Sigmoid colon (tissue), 7 donors: ENCODE results near the gene SELENOI. TPM values are rescaled to one million over a fixed set of nuclear protein-coding genes. Genes with fewer than 3 reads are reported as not detected.

Experiments
- DNase-seq: peaks from one replicate; pipeline ENCODE4 v3.0.0-alpha.2; 2019
- H3K27ac ChIP-seq, 4 donors: fragments of 200-600 bp; sonication (generic); one replicate each; pipeline ENCODE4 v1.5.1; 2016 to 2019; ENCODE audit warnings: mild to moderate bottlenecking in 1 of 4
- H3K27me3 ChIP-seq, 3 donors: fragments of 200-600 bp; sonication (generic); one replicate each; pipeline ENCODE4 v1.5.1; 2019; ENCODE audit warnings: mild to moderate bottlenecking in 1 of 3
- H3K36me3 ChIP-seq, 4 donors: fragments of 200-600 bp; sonication (generic); one replicate each; pipeline ENCODE4 v1.5.1; 2016 to 2019
- H3K4me1 ChIP-seq, 4 donors: fragments of 200-600 bp; sonication (generic); one replicate each; pipeline ENCODE4 v1.5.1; 2017 to 2019
- H3K4me3 ChIP-seq, 4 donors: fragments of 200-600 bp; sonication (generic); one replicate each; pipeline ENCODE4 v1.5.1; 2017 to 2019; ENCODE audit warnings: mild to moderate bottlenecking in 2 of 4, moderate library complexity in 1 of 4
- H3K9me3 ChIP-seq, 4 donors: fragments of 200-600 bp in 3 of 4; sonication (generic) in 3 of 4; one replicate each; pipeline versions ENCODE4 v1.5.1 to v1.6.1; 2013 to 2019
- CTCF ChIP-seq, 4 experiments: fragments of 450-650 bp in 3 of 4; fragments of 200-600 bp in 1 of 4; IDR thresholded peaks; one replicate each; pipeline ENCODE4 v1.5.1; 2016 to 2019; ENCODE audit warnings: antibody characterized with exemption in 4 of 4, mild to moderate bottlenecking in 3 of 4, moderate library complexity in 2 of 4
- EP300 ChIP-seq, 4 donors: sonication (generic); formaldehyde crosslinking; IDR thresholded peaks; one replicate each; pipeline ENCODE4 v1.6.1; 2017; ENCODE audit warnings: antibody characterized with exemption in 4 of 4
- POLR2A ChIP-seq, 2 donors: fragments of 450-650 bp; IDR thresholded peaks; one replicate each; pipeline ENCODE4 v1.6.1; 2016; ENCODE audit warnings: antibody characterized with exemption in 2 of 2, mild to moderate bottlenecking in 2 of 2, moderate library complexity in 2 of 2
- POLR2AphosphoS5 ChIP-seq, 4 donors: sonication (generic); formaldehyde crosslinking; IDR thresholded peaks; one replicate each; pipeline ENCODE4 v1.6.1; 2017; ENCODE audit warnings: antibody characterized with exemption in 4 of 4
- WGBS, 2 donors: extraction: QIAGEN DNeasy Blood & Tissue Kit; methylation state at CpG; one replicate each; pipeline ENCODE4 v1.1.7; 2013; 5-methylcytosine and 5-hydroxymethylcytosine counted together
- intact Hi-C: fragments of 100-400 bp; cut with DNase I; formaldehyde crosslinking; loops from one replicate; pipeline ENCODE4 v1.15.1; 2023
- polyA plus RNA-seq, 3 donors: library from polyadenylated mRNA; stranded (reverse); fragments of 200-250 nt; gene quantifications; one replicate each; pipeline ENCODE4 v1.2.3, GENCODE V29; 2013
- total RNA-seq, 4 donors: library from RNA; depleted of rRNA; stranded (reverse); fragments of >200 nt; gene quantifications; one replicate each; pipeline ENCODE4 v1.1.0, GENCODE V29; 2016
- donor health status: healthy with polysubstance abuse.
- donor health status: Bipolar disorder and iron deficiency.
- donor health status: healthy.

The SELENOI gene
- total and polyA plus RNA-seq, 7 donors: 1.2 to 11.0 (median 8.9) TPM

DNA sequence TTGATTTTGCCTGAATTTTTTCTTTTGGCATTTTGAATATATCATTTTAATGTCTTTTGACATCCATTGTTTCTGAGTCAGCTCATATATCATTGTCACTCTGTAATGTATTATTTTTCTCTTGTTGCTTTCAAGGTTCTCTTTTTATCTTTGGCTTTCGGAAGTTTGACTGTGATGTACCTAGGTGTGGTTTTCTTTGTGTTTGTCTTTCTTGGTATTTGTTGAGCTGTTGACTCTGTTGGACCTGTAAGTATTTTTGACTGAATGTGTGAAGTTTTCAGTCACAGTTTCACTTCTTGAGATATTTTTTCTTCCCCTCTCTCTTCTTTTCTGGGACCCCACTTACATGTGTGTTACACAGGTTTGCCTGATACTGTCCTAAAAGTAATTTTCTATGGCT lies 30.9 kb downstream of the SELENOI start:
- H3K9me3 ChIP-seq: no peaks in the 10 kb centered on the region
- peaks cover 0 to 53% (median 9%) of the 10 kb centered on the region in 4 donors for H3K36me3 ChIP-seq
- TF ChIP-seq CTCF (IDR thresholded peaks at IDR 0.05) (no peak), POLR2A (IDR thresholded peaks at IDR 0.05) (no peak), EP300 (IDR thresholded peaks at IDR 0.05) (no peak), POLR2AphosphoS5 (IDR thresholded peaks at IDR 0.05) (no peak)
- DNase-seq: no peak
- no peaks in the 10 kb centered on the region for H3K4me1 ChIP-seq
- H3K27ac ChIP-seq: no peak overlapping the region
- WGBS, 2 donors: 81 to 91% methylated on average over 1 of the region's 1 CpG
- intact Hi-C loops: no loop called here
- no peak overlapping the region for H3K4me3 ChIP-seq
- H3K27me3 ChIP-seq: no peaks in the 10 kb centered on the region

- Histone ChIP-seq H3K9me3 (no peaks in the 10 kb centered on the region), H3K36me3 (peaks cover 0 to 44% (median 3%) of the 10 kb centered on the region in 4 donors), H3K4me3 (no peak overlapping the region), H3K27me3 (no peaks in the 10 kb centered on the region), H3K27ac (no peak overlapping the region), H3K4me1 (no peaks in the 10 kb centered on the region)
- intact Hi-C loops: no loop called here
- no peak for TF ChIP-seq CTCF (IDR thresholded peaks at IDR 0.05)
- no peak for TF ChIP-seq POLR2A (IDR thresholded peaks at IDR 0.05)
- no peak for TF ChIP-seq EP300 (IDR thresholded peaks at IDR 0.05)
- TF ChIP-seq POLR2AphosphoS5 (IDR thresholded peaks at IDR 0.05): no peak
- 76 to 86% methylated on average over 2 of the region's 2 CpGs for WGBS, 2 donors
- DNase-seq: no peak
Observed at GRCh38 chr2:26380281-26380680, 34.3 kb downstream of the SELENOI start.

DNA sequence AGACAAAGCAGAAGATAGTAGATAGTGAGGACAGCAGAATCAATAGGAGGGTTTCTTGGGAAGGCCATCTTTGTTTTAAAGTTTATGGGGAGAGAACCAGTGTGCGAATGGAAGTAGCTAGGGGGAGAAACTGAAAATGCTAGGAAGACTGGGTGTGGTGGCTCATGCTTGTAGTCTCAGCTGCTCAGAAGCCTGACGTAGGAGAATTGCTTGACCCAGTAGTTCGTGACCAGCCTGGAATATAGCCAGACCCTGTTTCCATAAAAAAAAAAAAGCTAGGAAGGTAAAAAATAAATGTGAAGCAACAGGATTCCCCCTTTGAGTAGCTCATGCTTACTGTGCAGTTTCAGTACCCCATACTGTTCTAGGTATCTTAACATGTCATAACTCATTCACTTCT lies 36.6 kb downstream of the SELENOI start:
- H3K27ac ChIP-seq: no peak overlapping the region
- H3K27me3 ChIP-seq: no peaks in the 10 kb centered on the region
- no peak for DNase-seq
- H3K36me3 ChIP-seq: peaks cover 0 to 49% (median 2%) of the 10 kb centered on the region in 4 donors
- WGBS, 2 donors: 84 to 86% methylated on average over 3 of the region's 3 CpGs
- TF ChIP-seq POLR2AphosphoS5 (IDR thresholded peaks at IDR 0.05) (no peak), POLR2A (IDR thresholded peaks at IDR 0.05) (no peak), CTCF (IDR thresholded peaks at IDR 0.05) (no peak), EP300 (IDR thresholded peaks at IDR 0.05) (no peak)
- no peak overlapping the region for H3K4me3 ChIP-seq
- H3K4me1 ChIP-seq: no peaks in the 10 kb centered on the region
- no peaks in the 10 kb centered on the region for H3K9me3 ChIP-seq
- intact Hi-C loops: no loop called here

DNA sequence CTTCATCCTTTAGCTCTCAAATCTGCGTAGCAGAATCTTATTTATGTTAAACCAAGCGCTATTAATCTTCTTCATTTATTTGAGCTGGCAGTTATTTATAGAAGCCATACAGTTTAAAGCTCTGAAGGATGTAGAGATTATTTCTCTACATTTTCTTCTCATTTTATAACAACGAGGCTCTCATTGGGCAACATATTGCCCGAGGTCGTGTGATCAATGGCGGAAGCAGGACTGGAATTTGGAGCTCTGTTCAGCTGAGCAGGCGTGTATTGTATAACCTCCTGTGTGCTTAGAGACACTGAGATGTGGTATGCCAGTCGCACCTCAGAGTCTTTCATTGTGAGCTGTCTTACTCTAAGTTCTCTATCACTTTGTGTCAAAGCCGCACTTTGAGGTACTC lies 38.2 kb downstream of the SELENOI start:
- Histone ChIP-seq H3K4me1 (no peaks in the 10 kb centered on the region), H3K9me3 (no peaks in the 10 kb centered on the region), H3K27ac (no peak overlapping the region), H3K27me3 (no peaks in the 10 kb centered on the region), H3K4me3 (no peak overlapping the region), H3K36me3 (peaks cover 0 to 52% (median 2%) of the 10 kb centered on the region in 4 donors)
- intact Hi-C loops: no loop called here
- DNase-seq: no peak
- 88 to 92% methylated on average over 9 of the region's 9 CpGs for WGBS, 2 donors
- no peak for TF ChIP-seq POLR2A (IDR thresholded peaks at IDR 0.05)
- no peak for TF ChIP-seq POLR2AphosphoS5 (IDR thresholded peaks at IDR 0.05)
- TF ChIP-seq EP300 (IDR thresholded peaks at IDR 0.05): no peak
- no peak for TF ChIP-seq CTCF (IDR thresholded peaks at IDR 0.05)

- DNase-seq: no peak
- intact Hi-C loops: no loop called here
- no peak for TF ChIP-seq POLR2A (IDR thresholded peaks at IDR 0.05)
- TF ChIP-seq POLR2AphosphoS5 (IDR thresholded peaks at IDR 0.05): no peak
- TF ChIP-seq EP300 (IDR thresholded peaks at IDR 0.05): no peak
- no peak for TF ChIP-seq CTCF (IDR thresholded peaks at IDR 0.05)
- Histone ChIP-seq H3K4me1 (no peaks in the 10 kb centered on the region), H3K36me3 (peaks cover 0 to 56% (median 2%) of the 10 kb centered on the region in 4 donors), H3K27ac (no peak overlapping the region), H3K4me3 (no peak overlapping the region), H3K9me3 (no peaks in the 10 kb centered on the region), H3K27me3 (no peaks in the 10 kb centered on the region)
Observed at GRCh38 chr2:26384597-26384996, 38.7 kb downstream of the SELENOI start.
